Neural crest cell (in vitro differentiated cells): ENCODE measurements around the gene HTR3B. TPM values are rescaled to one million over a fixed set of nuclear protein-coding genes. Genes with fewer than 3 reads are reported as not detected.

ENCODE experiments used
- DNase-seq: peaks from one replicate; pipeline ENCODE4 v3.0.0; 2021; ENCODE audit warnings: low read depth, mixed read lengths, low spot score
- H3K27ac Mint-ChIP-seq: one replicate; pipeline ENCODE4 v1.8.0; 2021; ENCODE audit warnings: mild to moderate bottlenecking, mixed read lengths; ENCODE audit not compliant: unreplicated experiment
- H3K27me3 Mint-ChIP-seq: 2 replicates; pipeline ENCODE4 v1.8.0; 2021; ENCODE audit warnings: low read depth, mild to moderate bottlenecking, mixed read lengths
- H3K36me3 Mint-ChIP-seq: 2 replicates; pipeline ENCODE4 v1.8.0; 2021; ENCODE audit warnings: low read depth, mild to moderate bottlenecking, mixed read lengths
- H3K4me1 Mint-ChIP-seq: 2 replicates; pipeline ENCODE4 v1.8.0; 2021; ENCODE audit warnings: mixed read lengths
- H3K4me3 Mint-ChIP-seq: one replicate; pipeline ENCODE4 v1.8.0; 2021; ENCODE audit warnings: mild to moderate bottlenecking, mixed read lengths
- H3K9me3 Mint-ChIP-seq: 2 replicates; pipeline ENCODE4 v1.8.0; 2021; ENCODE audit warnings: mixed read lengths
- long read RNA-seq: library from polyadenylated mRNA; unstranded; transcript quantifications from one replicate; pipeline ENCODE4 v2.0.0, GENCODE V29; 2020
- total RNA-seq: library from RNA; stranded (reverse); gene quantifications from 2 replicates; pipeline ENCODE4 v1.2.1, GENCODE V29; 2021
- TF ChIP-seq, protein P1 (sequence below): fragments of 200-600 bp; sonication (generic); conservative IDR thresholded peaks from 2 replicates; pipeline ENCODE4 v1.5.0; 2021; ENCODE audit warnings: antibody characterized with exemption, mild to moderate bottlenecking

The HTR3B gene
- 0.26 and 0.52 TPM in 2 replicates for total RNA-seq
- long read RNA-seq = 0 reads

GRCh38 chr11:113904379-113905101 is at the start of gene HTR3B:
TSS of gene HTR3B (plus strand) at chr11:113904796. CDS start at chr11:113904934, 138 bp downstream.
- Mint-ChIP-seq H3K9me3 (no peaks in the 10 kb centered on the region), H3K4me3 (no peak within 1 kb of the TSS), H3K27me3 (no peaks in the 10 kb centered on the region), H3K27ac (no peak within 1 kb of the TSS), H3K36me3 (no peaks in the 10 kb centered on the region), H3K4me1 (no peaks in the 10 kb centered on the region)
- TF ChIP-seq, protein P1, sequence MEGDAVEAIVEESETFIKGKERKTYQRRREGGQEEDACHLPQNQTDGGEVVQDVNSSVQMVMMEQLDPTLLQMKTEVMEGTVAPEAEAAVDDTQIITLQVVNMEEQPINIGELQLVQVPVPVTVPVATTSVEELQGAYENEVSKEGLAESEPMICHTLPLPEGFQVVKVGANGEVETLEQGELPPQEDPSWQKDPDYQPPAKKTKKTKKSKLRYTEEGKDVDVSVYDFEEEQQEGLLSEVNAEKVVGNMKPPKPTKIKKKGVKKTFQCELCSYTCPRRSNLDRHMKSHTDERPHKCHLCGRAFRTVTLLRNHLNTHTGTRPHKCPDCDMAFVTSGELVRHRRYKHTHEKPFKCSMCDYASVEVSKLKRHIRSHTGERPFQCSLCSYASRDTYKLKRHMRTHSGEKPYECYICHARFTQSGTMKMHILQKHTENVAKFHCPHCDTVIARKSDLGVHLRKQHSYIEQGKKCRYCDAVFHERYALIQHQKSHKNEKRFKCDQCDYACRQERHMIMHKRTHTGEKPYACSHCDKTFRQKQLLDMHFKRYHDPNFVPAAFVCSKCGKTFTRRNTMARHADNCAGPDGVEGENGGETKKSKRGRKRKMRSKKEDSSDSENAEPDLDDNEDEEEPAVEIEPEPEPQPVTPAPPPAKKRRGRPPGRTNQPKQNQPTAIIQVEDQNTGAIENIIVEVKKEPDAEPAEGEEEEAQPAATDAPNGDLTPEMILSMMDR = no peak
- DNase-seq = no peak

DNA sequence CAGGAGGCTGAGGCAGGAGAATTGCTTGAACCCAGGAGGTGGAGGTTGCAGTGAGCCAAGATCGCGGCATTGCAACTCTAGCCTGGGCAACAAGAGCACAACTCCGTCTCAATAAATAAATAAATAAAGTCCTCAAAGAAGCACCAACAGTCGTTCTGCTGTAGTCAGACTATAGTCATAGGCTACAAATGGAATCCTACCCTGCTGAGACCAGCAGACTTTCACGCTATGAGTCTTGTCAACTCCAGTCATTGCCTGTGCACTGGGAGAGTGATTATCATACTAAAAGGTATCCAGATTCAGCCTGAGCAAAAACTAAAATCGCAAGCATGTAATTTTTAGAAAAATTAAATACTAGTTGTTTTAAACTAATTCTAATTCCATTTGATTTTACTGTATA is 48.8 kb upstream of the HTR3B start:
- H3K27me3 Mint-ChIP-seq = no peaks in the 10 kb centered on the region
- DNase-seq = no peak
- no peak overlapping the region for H3K4me3 Mint-ChIP-seq
- peaks cover 11% of the 10 kb centered on the region for H3K36me3 Mint-ChIP-seq
- TF ChIP-seq, protein P1 = no peak
- H3K9me3 Mint-ChIP-seq = no peaks in the 10 kb centered on the region
- peaks cover 9% of the 10 kb centered on the region for H3K4me1 Mint-ChIP-seq
- H3K27ac Mint-ChIP-seq = no peak overlapping the region

GRCh38 chr11:113856966-113857759 is 47.4 kb upstream of the HTR3B start:
- no peaks in the 10 kb centered on the region for H3K9me3 Mint-ChIP-seq
- no peaks in the 10 kb centered on the region for H3K27me3 Mint-ChIP-seq
- peaks cover 20% of the 10 kb centered on the region for H3K4me1 Mint-ChIP-seq
- no peak for DNase-seq
- no peak overlapping the region for H3K4me3 Mint-ChIP-seq
- H3K36me3 Mint-ChIP-seq = peaks cover 7% of the 10 kb centered on the region
- TF ChIP-seq, protein P1 = no peak
- H3K27ac Mint-ChIP-seq = no peak overlapping the region

DNA sequence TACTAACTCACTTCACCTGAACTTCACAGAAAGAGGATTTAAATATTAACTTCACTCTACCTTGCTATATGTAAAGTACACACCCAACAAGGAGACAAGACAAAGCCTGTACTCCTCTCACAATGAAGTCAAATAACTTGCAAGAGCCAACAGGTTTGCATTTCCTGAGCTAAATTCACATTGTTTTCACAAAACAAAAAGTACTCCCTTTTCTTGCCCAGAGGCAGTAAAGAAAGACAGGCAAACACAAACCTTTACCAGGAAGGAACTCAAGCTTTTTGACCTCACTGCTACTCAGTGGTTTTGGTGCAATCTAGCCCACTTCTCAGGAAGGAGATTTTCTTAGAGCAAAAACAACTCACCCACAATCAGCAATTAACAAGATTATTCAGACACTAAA is 44.9 kb upstream of the HTR3B start:
- Mint-ChIP-seq H3K36me3 (peaks cover 17% of the 10 kb centered on the region), H3K9me3 (no peaks in the 10 kb centered on the region), H3K27me3 (no peaks in the 10 kb centered on the region), H3K27ac (no peak overlapping the region), H3K4me1 (peaks cover 26% of the 10 kb centered on the region), H3K4me3 (no peak overlapping the region)
- TF ChIP-seq, protein P1 = no peak
- DNase-seq = no peak

- Mint-ChIP-seq H3K36me3 (peaks cover 27% of the 10 kb centered on the region), H3K4me1 (peaks cover 31% of the 10 kb centered on the region), H3K27me3 (no peaks in the 10 kb centered on the region), H3K27ac (peak overlapping the region; percentile 2), H3K9me3 (no peaks in the 10 kb centered on the region), H3K4me3 (no peak overlapping the region)
- TF ChIP-seq, protein P1 = no peak
- no peak for DNase-seq
Measured at GRCh38 chr11:113862435-113862834, 42.2 kb upstream of the HTR3B start.
